GM12878 (cell line): ENCODE data around the gene TTC5.
"Not testable (repeated sequence)": the region's sequence is repeated elsewhere in the genome, so short reads cannot be mapped to it uniquely, and the experiment has no call there.

ENCODE experiments used
- ASH2L ChIP-seq: fragments of 300-600, 200-600 bp; sonication (generic); IDR thresholded peaks from 2 replicates; pipeline ENCODE4 v1.6.1; 2017; ENCODE audit warnings: low read depth, mild to moderate bottlenecking, borderline replicate concordance
- IKZF1 ChIP-seq: fragments of 450-650 bp; conservative IDR thresholded peaks from 2 replicates; pipeline ENCODE4 v1.6.1; 2017; ENCODE audit warnings: antibody characterized with exemption, mild to moderate bottlenecking
- JUND ChIP-seq: IDR thresholded peaks from 2 replicates; pipeline ENCODE4 v1.6.1; 2012; ENCODE audit warnings: low read depth, mild to moderate bottlenecking, low read length, improper control_type of control experiment, moderate library complexity
- NFYA ChIP-seq: IDR thresholded peaks from 2 replicates; pipeline ENCODE4 v1.6.1; 2011; ENCODE audit warnings: low read depth, mild to moderate bottlenecking, low read length, improper control_type of control experiment, borderline replicate concordance
- POLR2AphosphoS5 ChIP-seq: IDR thresholded peaks from 2 replicates; pipeline ENCODE4 v1.6.1; 2011; ENCODE audit warnings: mild to moderate bottlenecking, low read length, inconsistent platforms
- RAD21 ChIP-seq: IDR thresholded peaks from 2 replicates; pipeline ENCODE4 v1.6.1; 2011; ENCODE audit warnings: mild to moderate bottlenecking, low read depth, low read length, moderate library complexity; ENCODE audit not compliant: insufficient read depth
- SMAD1 ChIP-seq: fragments of 450-650 bp; IDR thresholded peaks from 2 replicates; pipeline ENCODE4 v1.6.1; 2018; ENCODE audit warnings: mild to moderate bottlenecking, low read depth; ENCODE audit not compliant: partially characterized antibody
- SMC3 ChIP-seq: IDR thresholded peaks from 2 replicates; pipeline ENCODE4 v1.6.1; 2011; ENCODE audit warnings: low read length, improper control_type of control experiment, borderline replicate concordance
- SUZ12 ChIP-seq: fragments of 200-600 bp; sonication (generic); IDR thresholded peaks from one replicate; pipeline ENCODE4 v1.6.1; 2018; ENCODE audit warnings: antibody characterized with exemption, mild to moderate bottlenecking; ENCODE audit not compliant: unreplicated experiment
- TF ChIP-seq, protein P1 (sequence below): fragments of 450-650 bp; IDR thresholded peaks from 2 replicates; pipeline ENCODE4 v1.6.1; 2017; ENCODE audit warnings: mild to moderate bottlenecking, moderate library complexity

DNA sequence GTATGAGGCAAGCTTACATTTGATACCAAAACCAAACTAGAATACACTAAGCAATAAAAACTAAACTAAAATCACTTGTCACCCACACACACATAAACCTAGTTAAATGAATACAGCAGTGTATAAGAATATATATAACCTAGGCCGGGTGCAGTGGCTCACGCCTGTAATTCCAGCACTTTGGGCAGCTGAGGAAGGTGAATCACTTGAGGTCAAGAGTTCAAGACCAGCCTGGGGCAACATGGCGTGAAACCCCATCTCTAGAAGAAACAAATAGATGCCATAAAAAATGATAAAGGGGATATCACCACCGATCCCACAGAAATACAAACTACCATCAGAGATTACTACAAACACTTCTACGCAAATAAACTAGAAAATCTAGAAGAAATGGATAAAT is 41.4 kb downstream of the TTC5 start:
- TF ChIP-seq SMC3, SUZ12, RAD21, JUND, NFYA, IKZF1, ASH2L, POLR2AphosphoS5, SMAD1: not testable (repeated sequence)
- TF ChIP-seq, protein P1, sequence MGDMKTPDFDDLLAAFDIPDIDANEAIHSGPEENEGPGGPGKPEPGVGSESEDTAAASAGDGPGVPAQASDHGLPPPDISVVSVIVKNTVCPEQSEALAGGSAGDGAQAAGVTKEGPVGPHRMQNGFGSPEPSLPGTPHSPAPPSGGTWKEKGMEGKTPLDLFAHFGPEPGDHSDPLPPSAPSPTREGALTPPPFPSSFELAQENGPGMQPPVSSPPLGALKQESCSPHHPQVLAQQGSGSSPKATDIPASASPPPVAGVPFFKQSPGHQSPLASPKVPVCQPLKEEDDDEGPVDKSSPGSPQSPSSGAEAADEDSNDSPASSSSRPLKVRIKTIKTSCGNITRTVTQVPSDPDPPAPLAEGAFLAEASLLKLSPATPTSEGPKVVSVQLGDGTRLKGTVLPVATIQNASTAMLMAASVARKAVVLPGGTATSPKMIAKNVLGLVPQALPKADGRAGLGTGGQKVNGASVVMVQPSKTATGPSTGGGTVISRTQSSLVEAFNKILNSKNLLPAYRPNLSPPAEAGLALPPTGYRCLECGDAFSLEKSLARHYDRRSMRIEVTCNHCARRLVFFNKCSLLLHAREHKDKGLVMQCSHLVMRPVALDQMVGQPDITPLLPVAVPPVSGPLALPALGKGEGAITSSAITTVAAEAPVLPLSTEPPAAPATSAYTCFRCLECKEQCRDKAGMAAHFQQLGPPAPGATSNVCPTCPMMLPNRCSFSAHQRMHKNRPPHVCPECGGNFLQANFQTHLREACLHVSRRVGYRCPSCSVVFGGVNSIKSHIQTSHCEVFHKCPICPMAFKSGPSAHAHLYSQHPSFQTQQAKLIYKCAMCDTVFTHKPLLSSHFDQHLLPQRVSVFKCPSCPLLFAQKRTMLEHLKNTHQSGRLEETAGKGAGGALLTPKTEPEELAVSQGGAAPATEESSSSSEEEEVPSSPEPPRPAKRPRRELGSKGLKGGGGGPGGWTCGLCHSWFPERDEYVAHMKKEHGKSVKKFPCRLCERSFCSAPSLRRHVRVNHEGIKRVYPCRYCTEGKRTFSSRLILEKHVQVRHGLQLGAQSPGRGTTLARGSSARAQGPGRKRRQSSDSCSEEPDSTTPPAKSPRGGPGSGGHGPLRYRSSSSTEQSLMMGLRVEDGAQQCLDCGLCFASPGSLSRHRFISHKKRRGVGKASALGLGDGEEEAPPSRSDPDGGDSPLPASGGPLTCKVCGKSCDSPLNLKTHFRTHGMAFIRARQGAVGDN = not testable (repeated sequence)
